Caco-2 (cell line): Measurements from ENCODE around the gene FOXJ3. TPM values are rescaled to one million over a fixed set of nuclear protein-coding genes. Genes with fewer than 3 reads are reported as not detected.

Source experiments
- BruUV-seq: library from RNA; stranded (reverse); fragments of 400-500 nt; replicated peaks from 2 replicates; lab custom pipeline; 2021; lab: Mats Ljungman, UMichigan
- CTCF ChIA-PET: fragments of 300-600 bp; sonication (Branson Sonifier 250); formaldehyde crosslinking; loops from one replicate; lab custom pipeline; 2022; ENCODE audit warnings: antibody characterized with exemption; lab: Charles Lee
- POLR2A ChIA-PET: fragments of 300-600 bp; sonication (Branson Sonifier 250); formaldehyde crosslinking; loops from one replicate; lab custom pipeline; 2022; ENCODE audit warnings: antibody characterized with exemption; lab: Charles Lee
- DNase-seq, 2 experiments: peaks; one replicate each; pipeline versions ENCODE4 v3.0.0 to v3.0.0-alpha.2; 2020 to 2022
- H3K27me3 ChIP-seq: replicated peaks from 2 replicates; pipeline ENCODE4 v1.6.0; 2011; ENCODE audit warnings: low read length; ENCODE audit not compliant: control insufficient read depth, insufficient read depth
- H3K36me3 ChIP-seq: 2 replicates; pipeline ENCODE4 v1.5.1; 2011; ENCODE audit warnings: low read length; ENCODE audit not compliant: control insufficient read depth, insufficient read depth
- H3K4me1 ChIP-seq: fragments of 250-450 bp; sonication (Bioruptor Pico); 2 replicates; pipeline ENCODE4 v1.5.1; 2020; ENCODE audit warnings: mild to moderate bottlenecking
- H3K4me3 ChIP-seq: 2 replicates; pipeline ENCODE4 v1.5.1; 2011; ENCODE audit warnings: low read depth, mild to moderate bottlenecking, control low read depth, low read length
- H3K9me3 ChIP-seq: fragments of 250-450 bp; sonication (Bioruptor Pico); 2 replicates; pipeline ENCODE4 v1.5.1; 2020; ENCODE audit warnings: mild to moderate bottlenecking, moderate library complexity
- H3K27ac Mint-ChIP-seq: one replicate; pipeline ENCODE4 v1.8.0; 2022; ENCODE audit warnings: mixed read lengths; ENCODE audit not compliant: unreplicated experiment
- H3K27me3 Mint-ChIP-seq: one replicate; pipeline ENCODE4 v1.8.0; 2022; ENCODE audit warnings: mixed read lengths; ENCODE audit not compliant: insufficient read depth, unreplicated experiment
- H3K36me3 Mint-ChIP-seq: one replicate; pipeline ENCODE4 v1.8.0; 2022; ENCODE audit warnings: mild to moderate bottlenecking, mixed read lengths; ENCODE audit not compliant: insufficient read depth, unreplicated experiment
- H3K4me1 Mint-ChIP-seq: one replicate; pipeline ENCODE4 v1.8.0; 2022; ENCODE audit warnings: low read depth, mixed read lengths; ENCODE audit not compliant: unreplicated experiment
- H3K4me3 Mint-ChIP-seq: one replicate; pipeline ENCODE4 v1.8.0; 2022; ENCODE audit warnings: mild to moderate bottlenecking, moderate library complexity, mixed read lengths; ENCODE audit not compliant: unreplicated experiment
- H3K9me3 Mint-ChIP-seq: one replicate; pipeline ENCODE4 v1.8.0; 2022; ENCODE audit warnings: mixed read lengths; ENCODE audit not compliant: unreplicated experiment
- intact Hi-C: fragments of 100-400 bp; cut with micrococcal nuclease; formaldehyde crosslinking; loops from one replicate; pipeline ENCODE4 v1.10.0; 2022; ENCODE audit not compliant: unreplicated experiment
- total RNA-seq: library from RNA; stranded (reverse); gene quantifications from 2 replicates; pipeline ENCODE4 v1.2.3, GENCODE V29; 2022
- TF ChIP-seq, protein P1 (sequence below), 2 experiments: fragments of 200-600 bp in 1 of 2; IDR thresholded peaks; 1 replicate in 1 of 2; 2 replicates in 1 of 2; pipeline versions ENCODE4 v1.5.1 to v1.8.0; 2011 to 2022; ENCODE audit warnings: antibody characterized with exemption in 1 of 2, control low read depth in 1 of 2, inconsistent platforms in 1 of 2, low read depth in 1 of 2, low read length in 1 of 2, mild to moderate bottlenecking in 1 of 2, moderate library complexity in 1 of 2; ENCODE audit not compliant: insufficient read depth in 1 of 2, severe bottlenecking in 1 of 2, unreplicated experiment in 1 of 2

Gene FOXJ3
- total RNA-seq, 1 experiment from 2014 or later = 60.2 TPM

GRCh38 chr1:42324398-42325013 lies 10.5 kb downstream of the FOXJ3 start:
- CTCF ChIA-PET = no interaction called here

GRCh38 chr1:42323551-42323950 lies 11.5 kb downstream of the FOXJ3 start:
- POLR2A ChIA-PET = no interaction called here
- Histone ChIP-seq H3K4me1 (peaks cover 9% of the 10 kb centered on the region; the same call in 1 of the 2 replicates), H3K27me3 (no peaks in the 10 kb centered on the region), H3K4me3 (no peak overlapping the region), H3K36me3 (no peaks in the 10 kb centered on the region), H3K9me3 (no peaks in the 10 kb centered on the region)
- H3K4me1 Mint-ChIP-seq = peaks cover 12% of the 10 kb centered on the region
- peaks cover 6% of the 10 kb centered on the region for H3K36me3 Mint-ChIP-seq
- H3K27ac Mint-ChIP-seq = no peak overlapping the region
- intact Hi-C loops = no loop called here
- no peaks in the 10 kb centered on the region for H3K27me3 Mint-ChIP-seq
- no TSS peak for BruUV-seq
- no peak overlapping the region for H3K4me3 Mint-ChIP-seq
- no peak for DNase-seq
- CTCF ChIA-PET = no interaction called here
- TF ChIP-seq, protein P1, sequence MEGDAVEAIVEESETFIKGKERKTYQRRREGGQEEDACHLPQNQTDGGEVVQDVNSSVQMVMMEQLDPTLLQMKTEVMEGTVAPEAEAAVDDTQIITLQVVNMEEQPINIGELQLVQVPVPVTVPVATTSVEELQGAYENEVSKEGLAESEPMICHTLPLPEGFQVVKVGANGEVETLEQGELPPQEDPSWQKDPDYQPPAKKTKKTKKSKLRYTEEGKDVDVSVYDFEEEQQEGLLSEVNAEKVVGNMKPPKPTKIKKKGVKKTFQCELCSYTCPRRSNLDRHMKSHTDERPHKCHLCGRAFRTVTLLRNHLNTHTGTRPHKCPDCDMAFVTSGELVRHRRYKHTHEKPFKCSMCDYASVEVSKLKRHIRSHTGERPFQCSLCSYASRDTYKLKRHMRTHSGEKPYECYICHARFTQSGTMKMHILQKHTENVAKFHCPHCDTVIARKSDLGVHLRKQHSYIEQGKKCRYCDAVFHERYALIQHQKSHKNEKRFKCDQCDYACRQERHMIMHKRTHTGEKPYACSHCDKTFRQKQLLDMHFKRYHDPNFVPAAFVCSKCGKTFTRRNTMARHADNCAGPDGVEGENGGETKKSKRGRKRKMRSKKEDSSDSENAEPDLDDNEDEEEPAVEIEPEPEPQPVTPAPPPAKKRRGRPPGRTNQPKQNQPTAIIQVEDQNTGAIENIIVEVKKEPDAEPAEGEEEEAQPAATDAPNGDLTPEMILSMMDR (IDR thresholded peaks at IDR 0.05; ENCODE audit: insufficient read depth in 1 of 2, low read depth in 1 of 2, low read length in 1 of 2, severe bottlenecking in 1 of 2, unreplicated experiment in 1 of 2) = no peak
- no peaks in the 10 kb centered on the region for H3K9me3 Mint-ChIP-seq

More at GRCh38 chr1:42324398-42325013, 10.5 kb downstream of the FOXJ3 start:
- no peak for DNase-seq
- no peaks in the 10 kb centered on the region for H3K36me3 ChIP-seq
- H3K9me3 Mint-ChIP-seq = no peaks in the 10 kb centered on the region
- H3K9me3 ChIP-seq = no peaks in the 10 kb centered on the region
- H3K27ac Mint-ChIP-seq = no peak overlapping the region
- POLR2A ChIA-PET = no interaction called here
- TF ChIP-seq, protein P1 (IDR thresholded peaks at IDR 0.05; ENCODE audit: insufficient read depth in 1 of 2, low read depth in 1 of 2, low read length in 1 of 2, severe bottlenecking in 1 of 2, unreplicated experiment in 1 of 2) = no peak
- no peaks in the 10 kb centered on the region for H3K36me3 Mint-ChIP-seq
- H3K4me3 Mint-ChIP-seq = no peak overlapping the region
- no peaks in the 10 kb centered on the region for H3K27me3 ChIP-seq
- intact Hi-C loops = no loop called here
- H3K4me1 ChIP-seq = peaks cover 9% of the 10 kb centered on the region; the same call in 1 of the 2 replicates
- BruUV-seq = no TSS peak
- H3K27me3 Mint-ChIP-seq = no peaks in the 10 kb centered on the region
- no peak overlapping the region for H3K4me3 ChIP-seq
- peaks cover 12% of the 10 kb centered on the region for H3K4me1 Mint-ChIP-seq

GRCh38 chr1:42322577-42322976 lies 12.5 kb downstream of the FOXJ3 start:
- no peaks in the 10 kb centered on the region for H3K27me3 Mint-ChIP-seq
- ChIA-PET CTCF (no interaction called here), POLR2A (no interaction called here)
- H3K27ac Mint-ChIP-seq = no peak overlapping the region
- peaks cover 9% of the 10 kb centered on the region; the same call in 1 of the 2 replicates for H3K4me1 ChIP-seq
- TF ChIP-seq, protein P1 (IDR thresholded peaks at IDR 0.05; ENCODE audit: insufficient read depth in 1 of 2, low read depth in 1 of 2, low read length in 1 of 2, severe bottlenecking in 1 of 2, unreplicated experiment in 1 of 2) = no peak
- H3K4me3 ChIP-seq = no peak overlapping the region
- no TSS peak for BruUV-seq
- no peaks in the 10 kb centered on the region for H3K27me3 ChIP-seq
- H3K4me1 Mint-ChIP-seq = peaks cover 12% of the 10 kb centered on the region
- no peaks in the 10 kb centered on the region for H3K36me3 ChIP-seq
- intact Hi-C loops = no loop called here
- no peaks in the 10 kb centered on the region for H3K9me3 ChIP-seq
- peaks cover 6% of the 10 kb centered on the region for H3K36me3 Mint-ChIP-seq
- DNase-seq = no peak
- no peak overlapping the region for H3K4me3 Mint-ChIP-seq
- H3K9me3 Mint-ChIP-seq = no peaks in the 10 kb centered on the region
